ENCODE data around the gene SNPH. TPM values are rescaled to one million over a fixed set of nuclear protein-coding genes. Genes with fewer than 3 reads are reported as not detected.

The SNPH gene
- total and polyA plus RNA-seq, 2 of the 4 experiments (the other 2 are of a cell fraction) = 3.1 to 4.5 TPM

GRCh38 chr20:1269850-1270249, 3.8 kb downstream of the SNPH start:
- H3K18ac ChIP-seq (ENCODE audit: low read depth, low read length) = no peak overlapping the region
- H2BK5ac ChIP-seq (ENCODE audit: low read depth, low read length, poor library complexity, severe bottlenecking) = no peak overlapping the region
- BruUV-seq (replicated peaks) = no TSS peak
- peaks cover 4% of the 10 kb centered on the region; the same call in 1 of the 2 replicates for H3K36me3 ChIP-seq (ENCODE audit: control insufficient read depth, insufficient read depth, low read length)
- H2AK5ac ChIP-seq (ENCODE audit: low read depth, low read length) = no peak overlapping the region
- H3K14ac ChIP-seq (replicated peaks; ENCODE audit: low read depth, low read length) = no peak overlapping the region
- no peaks in the 10 kb centered on the region for H3K27me3 ChIP-seq (ENCODE audit: control insufficient read depth, insufficient read depth, low read length)
- no CpG with 5 or more reads among the region's 3 CpGs for WGBS, 2 experiments (ENCODE audit: extremely low coverage in 2 of 2, insufficient read length in 1 of 2)
- CTCF ChIA-PET = no interaction called here
- no peak for DNase-seq
- H4K91ac ChIP-seq (ENCODE audit: insufficient read depth, low read depth, low read length) = no peak overlapping the region
- H3K9me1 ChIP-seq (ENCODE audit: insufficient read depth, low read length) = peaks cover 15% of the 10 kb centered on the region; the same call in 1 of the 2 replicates
- no peak overlapping the region for H4K5ac ChIP-seq (ENCODE audit: low read depth, low read length)
- H3K27ac ChIP-seq (ENCODE audit: insufficient read depth, low read length) = no peak overlapping the region
- no peak overlapping the region for H2BK120ac ChIP-seq (ENCODE audit: low read depth, low read length)
- intact Hi-C loops (cut with micrococcal nuclease) = no loop called here
- dilution Hi-C loops (cut with HindIII; ENCODE audit: low sequenced_read_pairs, unreplicated experiment) = no loop called here
- no peak overlapping the region for H3K4me2 ChIP-seq (ENCODE audit: low read depth, low read length)
- ATAC-seq (ENCODE audit: low read depth) = no peak
- H3K4ac ChIP-seq (ENCODE audit: low read depth, low read length) = no peak overlapping the region
- in situ Hi-C loops (cut with MboI; ENCODE audit: low sequenced_read_pairs) = no loop called here
- no peak overlapping the region for H2AFZ ChIP-seq (replicated peaks; ENCODE audit: low read length, poor library complexity)
- no peak overlapping the region for H4K8ac ChIP-seq (ENCODE audit: low read depth in 2 of 2, low read length in 2 of 2)
- no peak overlapping the region for H3K23ac ChIP-seq (ENCODE audit: low read depth, low read length)
- H3K4me3 ChIP-seq (ENCODE audit: insufficient read depth, low read depth, low read length) = no peak overlapping the region
- POLR2A ChIA-PET (ENCODE audit: unreplicated experiment) = no interaction called here
- no peaks in the 10 kb centered on the region for H3K9me3 ChIP-seq (ENCODE audit: control insufficient read depth, insufficient read depth, low read length)
- TF ChIP-seq NFE2L2 (IDR thresholded peaks at IDR 0.05; ENCODE audit: low read depth, low read length) (no peak), POLR2A (IDR thresholded peaks at IDR 0.05; ENCODE audit: low read depth, low read length) (no peak), BHLHE40 (IDR thresholded peaks at IDR 0.05; ENCODE audit: low read depth, low read length) (no peak), USF2 (IDR thresholded peaks at IDR 0.05; ENCODE audit: low read depth, low read length) (no peak), CEBPB (IDR thresholded peaks at IDR 0.05; ENCODE audit: low read depth, low read length) (no peak), CTCF (conservative IDR thresholded peaks at IDR 0.05; ENCODE audit: low read depth, low read length) (no peak), RFX5 (IDR thresholded peaks at IDR 0.05; ENCODE audit: low read depth, low read length) (no peak), SMC3 (IDR thresholded peaks at IDR 0.05; ENCODE audit: low read depth, low read length) (no peak), CHD1 (IDR thresholded peaks at IDR 0.05; ENCODE audit: low read depth, low read length) (no peak), RAD21 (IDR thresholded peaks at IDR 0.05; ENCODE audit: low read length) (no peak)
- H2BK15ac ChIP-seq (ENCODE audit: low read depth, low read length) = no peak overlapping the region
- no peak overlapping the region for H2BK20ac ChIP-seq (ENCODE audit: low read depth, low read length)
- no peak overlapping the region for H3K56ac ChIP-seq (ENCODE audit: extremely low read depth, insufficient read depth, low read length)
- H3K9ac ChIP-seq (ENCODE audit: low read depth, low read length) = no peak overlapping the region
- H4K20me1 ChIP-seq (ENCODE audit: insufficient read depth, low read length) = no peaks in the 10 kb centered on the region
- peaks cover 6% of the 10 kb centered on the region; the same call in 1 of the 2 replicates for H3K4me1 ChIP-seq (ENCODE audit: control insufficient read depth, insufficient read depth, low read length)
- peaks cover 21 to 29% of the 10 kb centered on the region in 2 experiments for H3K79me1 ChIP-seq (ENCODE audit: low read depth in 1 of 2, low read length in 2 of 2)
- H2AK9ac ChIP-seq (replicated peaks; ENCODE audit: low read depth, low read length, poor library complexity) = no peak overlapping the region

Measured in IMR-90 (cell line).